ACHN (cell line): ENCODE results near the gene TSPEAR.

Experiments used
- DNase-seq: peaks from one replicate; pipeline ENCODE4 v3.0.0-alpha.2; 2015
- in situ Hi-C: cut with HindIII; loops from 2 replicates; pipeline ENCODE4 v1.10.0; 2017; ENCODE audit warnings: low sequenced_read_pairs, low pct_ligation_motif_present, low pct_unique_long_range_greater_than_20kb

Gene TSPEAR

GRCh38 chr21:44523567-44524413 is 187.6 kb downstream of the TSPEAR start:
- in situ Hi-C loops, result no loop called here
- no peak for DNase-seq

GRCh38 chr21:44522753-44523204 is 188.6 kb downstream of the TSPEAR start:
- no peak for DNase-seq
- in situ Hi-C loops, result no loop called here

GRCh38 chr21:44521928-44522752 is 189.2 kb downstream of the TSPEAR start:
- no peak for DNase-seq
- in situ Hi-C loops, result no loop called here

GRCh38 chr21:44521301-44521927 is 190.0 kb downstream of the TSPEAR start:
- in situ Hi-C loops, result no loop called here

GRCh38 chr21:44520326-44521300 is 190.8 kb downstream of the TSPEAR start:
- no peak for DNase-seq
- in situ Hi-C loops, result no loop called here

More at GRCh38 chr21:44521301-44521927, 190.0 kb downstream of the TSPEAR start:
- DNase-seq, result no peak

- no peak for DNase-seq
- in situ Hi-C loops, result no loop called here
Observed at GRCh38 chr21:44519346-44520325, 191.7 kb downstream of the TSPEAR start.

GRCh38 chr21:44518686-44519085 is 192.7 kb downstream of the TSPEAR start:
- no peak for DNase-seq
- in situ Hi-C loops, result no loop called here

- in situ Hi-C loops, result no loop called here
- DNase-seq, result peak; percentile 1
Observed at GRCh38 chr21:44517175-44517899, 194.0 kb downstream of the TSPEAR start.

- DNase-seq, result no peak
- in situ Hi-C loops, result no loop called here
Observed at GRCh38 chr21:44516828-44517174, 194.6 kb downstream of the TSPEAR start.

- no peak for DNase-seq
- in situ Hi-C loops, result no loop called here
Observed at GRCh38 chr21:44516342-44516741, 195.0 kb downstream of the TSPEAR start.

GRCh38 chr21:44515359-44516165 is 195.8 kb downstream of the TSPEAR start:
- DNase-seq, result no peak
- in situ Hi-C loops, result no loop called here

- no peak for DNase-seq
- in situ Hi-C loops, result no loop called here
Observed at GRCh38 chr21:44514746-44515358, 196.5 kb downstream of the TSPEAR start.

GRCh38 chr21:44514218-44514520 is 197.2 kb downstream of the TSPEAR start:
- in situ Hi-C loops, result no loop called here
- DNase-seq, result no peak

GRCh38 chr21:44513389-44514217 is 197.8 kb downstream of the TSPEAR start:
- in situ Hi-C loops, result no loop called here
- DNase-seq, result no peak
